H9 (cell line): Measurements from ENCODE around the gene C16orf89. TPM values are rescaled to one million over a fixed set of nuclear protein-coding genes. Genes with fewer than 3 reads are reported as not detected.

ENCODE experiments used
- DNase-seq: peaks from one replicate; pipeline ENCODE4 v3.0.0-alpha.2; 2017
- H2AFZ ChIP-seq: one replicate; pipeline ENCODE4 v1.6.1; 2013; ENCODE audit warnings: mild to moderate bottlenecking, low read length, control low read depth, moderate library complexity
- H2AK5ac ChIP-seq: 2 replicates; pipeline ENCODE4 v1.6.1; 2013; ENCODE audit warnings: low read length, control low read depth, mixed read lengths; ENCODE audit not compliant: insufficient read length
- H2BK120ac ChIP-seq: one replicate; pipeline ENCODE4 v1.6.1; 2013; ENCODE audit warnings: low read depth, mild to moderate bottlenecking, low read length, control low read depth, inconsistent platforms; ENCODE audit not compliant: poor library complexity, severe bottlenecking
- H2BK12ac ChIP-seq: 2 replicates; pipeline ENCODE4 v1.6.1; 2013; ENCODE audit warnings: low read length, control low read depth, mixed read lengths, low read depth; ENCODE audit not compliant: insufficient read length
- H2BK15ac ChIP-seq: 2 replicates; pipeline ENCODE4 v1.6.1; 2013; ENCODE audit warnings: low read depth, low read length, control low read depth
- H2BK20ac ChIP-seq: one replicate; pipeline ENCODE4 v1.6.1; 2013; ENCODE audit warnings: low read depth, mild to moderate bottlenecking, low read length, control low read depth, inconsistent platforms; ENCODE audit not compliant: poor library complexity, severe bottlenecking
- H2BK5ac ChIP-seq: 2 replicates; pipeline ENCODE4 v1.6.1; 2013; ENCODE audit warnings: low read length, control low read depth, mixed read lengths; ENCODE audit not compliant: insufficient read length
- H3K14ac ChIP-seq: 2 replicates; pipeline ENCODE4 v1.6.1; 2013; ENCODE audit warnings: low read length, control low read depth; ENCODE audit not compliant: insufficient read depth
- H3K18ac ChIP-seq: 2 replicates; pipeline ENCODE4 v1.6.1; 2013; ENCODE audit warnings: low read depth, mild to moderate bottlenecking, mixed read lengths, low read length, control low read depth; ENCODE audit not compliant: insufficient read length
- H3K23ac ChIP-seq: 2 replicates; pipeline ENCODE4 v1.6.1; 2013; ENCODE audit warnings: low read length, control low read depth, mixed read lengths, low read depth; ENCODE audit not compliant: insufficient read length
- H3K23me2 ChIP-seq: 2 replicates; pipeline ENCODE4 v1.6.1; 2013; ENCODE audit warnings: low read depth, mild to moderate bottlenecking, mixed read lengths, low read length, control low read depth; ENCODE audit not compliant: insufficient read length, poor library complexity, severe bottlenecking
- H3K27ac ChIP-seq: 2 replicates; pipeline ENCODE4 v1.5.1; 2013; ENCODE audit warnings: low read length, control low read depth, mixed read lengths, low read depth; ENCODE audit not compliant: insufficient read length
- H3K27me3 ChIP-seq: 2 replicates; pipeline ENCODE4 v1.6.1; 2013; ENCODE audit warnings: low read length, control low read depth, inconsistent platforms; ENCODE audit not compliant: insufficient read depth
- H3K4ac ChIP-seq: 2 replicates; pipeline ENCODE4 v1.6.1; 2013; ENCODE audit warnings: low read depth, mild to moderate bottlenecking, control low read depth, inconsistent platforms, low read length, moderate library complexity
- H3K4me1 ChIP-seq: 2 replicates; pipeline ENCODE4 v1.6.1; 2013; ENCODE audit warnings: low read length, control low read depth, inconsistent platforms; ENCODE audit not compliant: insufficient read depth
- H3K4me2 ChIP-seq: 2 replicates; pipeline ENCODE4 v1.6.1; 2013; ENCODE audit warnings: low read length, control low read depth, mixed read lengths; ENCODE audit not compliant: insufficient read length, insufficient read depth
- H3K56ac ChIP-seq: 2 replicates; pipeline ENCODE4 v1.6.1; 2013; ENCODE audit warnings: low read depth, mild to moderate bottlenecking, mixed read lengths, low read length, control low read depth; ENCODE audit not compliant: insufficient read length
- H3K79me1 ChIP-seq: 2 replicates; pipeline ENCODE4 v1.6.1; 2013; ENCODE audit warnings: low read depth, mild to moderate bottlenecking, moderate library complexity, low read length, control low read depth, inconsistent platforms; ENCODE audit not compliant: insufficient read depth, poor library complexity, severe bottlenecking
- H3K79me2 ChIP-seq: 2 replicates; pipeline ENCODE4 v1.6.1; 2013; ENCODE audit warnings: low read length, control low read depth, inconsistent platforms; ENCODE audit not compliant: insufficient read depth
- H3K9ac ChIP-seq: 2 replicates; pipeline ENCODE4 v1.6.1; 2013; ENCODE audit warnings: low read length, control low read depth, mixed read lengths; ENCODE audit not compliant: insufficient read length; ENCODE audit errors: extremely low read depth
- H3K9me3 ChIP-seq: one replicate; pipeline ENCODE4 v1.6.1; 2013; ENCODE audit warnings: low read depth, low read length, inconsistent platforms; ENCODE audit not compliant: control insufficient read depth
- H3T11ph ChIP-seq: one replicate; pipeline ENCODE4 v1.6.1; 2013; ENCODE audit warnings: mild to moderate bottlenecking, low read length, control low read depth, inconsistent platforms
- H4K20me1 ChIP-seq: one replicate; pipeline ENCODE4 v1.6.1; 2013; ENCODE audit not compliant: control insufficient read depth, insufficient read length, insufficient read depth
- H4K5ac ChIP-seq: 2 replicates; pipeline ENCODE4 v1.6.1; 2013; ENCODE audit warnings: low read depth, mild to moderate bottlenecking, mixed read lengths, low read length, control low read depth; ENCODE audit not compliant: insufficient read length
- H4K8ac ChIP-seq: replicated peaks from 2 replicates; pipeline ENCODE4 v1.6.1; 2013; ENCODE audit warnings: low read length, control low read depth, mixed read lengths, low read depth; ENCODE audit not compliant: insufficient read length
- H4K91ac ChIP-seq: 2 replicates; pipeline ENCODE4 v1.6.1; 2013; ENCODE audit warnings: low read depth, mild to moderate bottlenecking, moderate library complexity, mixed read lengths, low read length, control low read depth; ENCODE audit not compliant: insufficient read length
- H3K27ac Mint-ChIP-seq, 3 experiments: 2 replicates in 2 of 3; 3 replicates in 1 of 3; pipeline ENCODE4 v1.8.0; 2020 to 2021; ENCODE audit warnings: mixed read lengths in 3 of 3, mild to moderate bottlenecking in 1 of 3, moderate library complexity in 1 of 3
- H3K27me3 Mint-ChIP-seq: 2 replicates; pipeline ENCODE4 v1.8.0; 2021; ENCODE audit warnings: low read depth, mild to moderate bottlenecking, moderate library complexity, mixed read lengths
- H3K36me3 Mint-ChIP-seq, 3 experiments: 2 replicates in 2 of 3; 3 replicates in 1 of 3; pipeline ENCODE4 v1.8.0; 2020 to 2021; ENCODE audit warnings: low read depth in 3 of 3, mixed read lengths in 3 of 3; ENCODE audit not compliant: insufficient read depth in 1 of 3
- H3K4me1 Mint-ChIP-seq, 2 experiments: 2 replicates each; pipeline ENCODE4 v1.8.0; 2020; ENCODE audit warnings: mixed read lengths in 2 of 2
- H3K4me3 Mint-ChIP-seq, 2 experiments: 2 replicates in 1 of 2; 3 replicates in 1 of 2; pipeline ENCODE4 v1.8.0; 2020 to 2021; ENCODE audit warnings: mild to moderate bottlenecking in 2 of 2, mixed read lengths in 2 of 2, moderate library complexity in 1 of 2
- H3K9me3 Mint-ChIP-seq, 2 experiments: 2 replicates in 1 of 2; 3 replicates in 1 of 2; pipeline ENCODE4 v1.8.0; 2020; ENCODE audit warnings: mild to moderate bottlenecking in 2 of 2, mixed read lengths in 2 of 2, moderate library complexity in 1 of 2
- WGBS: extraction: QIAGEN DNeasy Blood & Tissue Kit; methylation state at CpG from one replicate; pipeline ENCODE4 v1.1.7; 2013; ENCODE audit warnings: missing lambda C conversion rate, low lambda C conversion rate, mixed read lengths; ENCODE audit not compliant: insufficient read length; ENCODE audit errors: extremely low coverage; 5-methylcytosine and 5-hydroxymethylcytosine counted together
- total RNA-seq: library from RNA; stranded (reverse); gene quantifications from 2 replicates; pipeline ENCODE4 v1.2.1, GENCODE V29; 2021
- TF ChIP-seq, protein P1 (sequence below): fragments of 200-600 bp; sonication (generic); conservative IDR thresholded peaks from 3 replicates; pipeline ENCODE4 v1.8.0; 2021; ENCODE audit warnings: antibody characterized with exemption, mild to moderate bottlenecking

The C16orf89 gene
- total RNA-seq, 1 experiment from 2014 or later = 2.5 TPM

DNA sequence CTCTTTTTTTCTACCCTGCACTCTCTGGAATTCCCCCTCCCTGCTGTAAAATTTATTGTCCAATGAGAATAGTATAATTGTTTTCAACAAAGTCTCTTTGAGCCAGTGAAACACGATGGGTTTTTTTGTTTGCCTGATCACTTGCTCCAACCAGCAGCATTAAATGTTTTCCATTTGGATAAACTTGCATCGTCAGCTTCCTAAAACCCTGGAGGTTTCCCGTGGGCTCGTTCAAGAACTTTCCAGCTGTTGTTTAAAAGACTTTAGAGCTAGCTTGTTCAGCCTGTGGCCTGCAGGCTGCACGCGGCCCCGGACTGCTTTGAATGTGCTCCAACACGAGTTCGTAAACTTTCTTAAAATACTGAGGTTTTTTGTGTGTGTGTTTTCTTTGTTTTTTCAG is 47.0 kb downstream of the C16orf89 start:
- H2BK5ac ChIP-seq = no peak overlapping the region
- H3K4me1 ChIP-seq = no peaks in the 10 kb centered on the region
- H4K8ac ChIP-seq = no peak overlapping the region
- H3K9ac ChIP-seq = no peak overlapping the region
- WGBS = no CpG with 5 or more reads among the region's 9 CpGs
- no peak overlapping the region for H3K23ac ChIP-seq
- no peak overlapping the region for H3T11ph ChIP-seq
- DNase-seq = no peak
- H2BK15ac ChIP-seq = no peak overlapping the region
- H4K5ac ChIP-seq = no peak overlapping the region
- TF ChIP-seq, protein P1, sequence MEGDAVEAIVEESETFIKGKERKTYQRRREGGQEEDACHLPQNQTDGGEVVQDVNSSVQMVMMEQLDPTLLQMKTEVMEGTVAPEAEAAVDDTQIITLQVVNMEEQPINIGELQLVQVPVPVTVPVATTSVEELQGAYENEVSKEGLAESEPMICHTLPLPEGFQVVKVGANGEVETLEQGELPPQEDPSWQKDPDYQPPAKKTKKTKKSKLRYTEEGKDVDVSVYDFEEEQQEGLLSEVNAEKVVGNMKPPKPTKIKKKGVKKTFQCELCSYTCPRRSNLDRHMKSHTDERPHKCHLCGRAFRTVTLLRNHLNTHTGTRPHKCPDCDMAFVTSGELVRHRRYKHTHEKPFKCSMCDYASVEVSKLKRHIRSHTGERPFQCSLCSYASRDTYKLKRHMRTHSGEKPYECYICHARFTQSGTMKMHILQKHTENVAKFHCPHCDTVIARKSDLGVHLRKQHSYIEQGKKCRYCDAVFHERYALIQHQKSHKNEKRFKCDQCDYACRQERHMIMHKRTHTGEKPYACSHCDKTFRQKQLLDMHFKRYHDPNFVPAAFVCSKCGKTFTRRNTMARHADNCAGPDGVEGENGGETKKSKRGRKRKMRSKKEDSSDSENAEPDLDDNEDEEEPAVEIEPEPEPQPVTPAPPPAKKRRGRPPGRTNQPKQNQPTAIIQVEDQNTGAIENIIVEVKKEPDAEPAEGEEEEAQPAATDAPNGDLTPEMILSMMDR = no peak
- H3K27me3 Mint-ChIP-seq = peaks cover 19% of the 10 kb centered on the region
- H3K36me3 Mint-ChIP-seq = no peaks in the 10 kb centered on the region; a peak in 1 of 7 replicates
- no peak overlapping the region for H3K4ac ChIP-seq
- H3K4me1 Mint-ChIP-seq = peaks cover 0 to 3% of the 10 kb centered on the region in 2 experiments; a peak in 1 of 4 replicates
- H2BK20ac ChIP-seq = no peak overlapping the region
- H3K9me3 ChIP-seq = no peaks in the 10 kb centered on the region
- H3K27ac Mint-ChIP-seq = no peak overlapping the region
- H3K23me2 ChIP-seq = no peaks in the 10 kb centered on the region
- no peaks in the 10 kb centered on the region; a peak in 1 of 5 replicates for H3K9me3 Mint-ChIP-seq
- no peak overlapping the region for H3K4me2 ChIP-seq
- H2AFZ ChIP-seq = no peak overlapping the region
- H3K79me1 ChIP-seq = no peaks in the 10 kb centered on the region
- H3K56ac ChIP-seq = no peak overlapping the region
- H2AK5ac ChIP-seq = no peak overlapping the region
- no peak overlapping the region for H4K91ac ChIP-seq
- no peak overlapping the region for H3K27ac ChIP-seq
- no peak overlapping the region for H3K18ac ChIP-seq
- H2BK12ac ChIP-seq = no peak overlapping the region
- H4K20me1 ChIP-seq = no peaks in the 10 kb centered on the region
- no peak overlapping the region for H2BK120ac ChIP-seq
- H3K14ac ChIP-seq = no peak overlapping the region
- H3K4me3 Mint-ChIP-seq = no peak overlapping the region
- no peaks in the 10 kb centered on the region for H3K79me2 ChIP-seq
- H3K27me3 ChIP-seq = no peaks in the 10 kb centered on the region; the same call in 1 of the 2 replicates
